Liver (tissue), 9 donors: ENCODE measurements around the gene WFIKKN2. TPM values are rescaled to one million over a fixed set of nuclear protein-coding genes. Genes with fewer than 3 reads are reported as not detected.

ENCODE experiments used
- DNase-seq: peaks from one replicate; pipeline ENCODE4 v3.0.0-alpha.2; 2017; ENCODE audit warnings: low spot score
- H3K27ac ChIP-seq, 2 donors: one replicate each; pipeline ENCODE4 v1.7.0; 2013; ENCODE audit warnings: inconsistent platforms in 2 of 2, low read length in 2 of 2, control low read depth in 1 of 2, low read depth in 1 of 2, mild to moderate bottlenecking in 1 of 2
- H3K27me3 ChIP-seq, 4 donors: one replicate each; pipeline versions ENCODE4 v1.6.1 to v1.7.0; 2013; ENCODE audit warnings: low read length in 3 of 4, inconsistent platforms in 1 of 4, mild to moderate bottlenecking in 1 of 4, moderate library complexity in 1 of 4; ENCODE audit not compliant: control insufficient read depth in 4 of 4, insufficient read depth in 4 of 4
- H3K36me3 ChIP-seq, 4 donors: one replicate each; pipeline versions ENCODE4 v1.6.1 to v1.7.0; 2013; ENCODE audit warnings: low read length in 3 of 4, mild to moderate bottlenecking in 3 of 4, low read depth in 1 of 4, moderate library complexity in 1 of 4; ENCODE audit not compliant: control insufficient read depth in 4 of 4, insufficient read depth in 3 of 4
- H3K4me1 ChIP-seq, 4 donors: one replicate each; pipeline versions ENCODE4 v1.6.1 to v1.7.0; 2013; ENCODE audit warnings: low read length in 3 of 4, mild to moderate bottlenecking in 3 of 4, moderate library complexity in 1 of 4; ENCODE audit not compliant: control insufficient read depth in 4 of 4, insufficient read depth in 4 of 4
- H3K4me3 ChIP-seq, 3 donors: one replicate each; pipeline versions ENCODE4 v1.6.1 to v1.7.0; 2013; ENCODE audit warnings: low read length in 3 of 3, control low read depth in 1 of 3, low read depth in 1 of 3, mild to moderate bottlenecking in 1 of 3
- H3K9ac ChIP-seq, 2 donors: one replicate each; pipeline ENCODE4 v1.7.0; 2013; ENCODE audit warnings: low read length in 2 of 2, mild to moderate bottlenecking in 2 of 2, moderate library complexity in 2 of 2, control low read depth in 1 of 2, low read depth in 1 of 2
- H3K9me3 ChIP-seq, 4 donors: one replicate each; pipeline versions ENCODE4 v1.6.1 to v1.7.0; 2013; ENCODE audit warnings: low read length in 3 of 4; ENCODE audit not compliant: control insufficient read depth in 4 of 4
- ATF3 ChIP-seq: IDR thresholded peaks from 2 replicates; pipeline ENCODE4 v1.6.1; 2016; ENCODE audit warnings: antibody characterized with exemption
- FOXA1 ChIP-seq: IDR thresholded peaks from 2 replicates; pipeline ENCODE4 v1.6.1; 2016; ENCODE audit warnings: antibody characterized with exemption
- FOXA2 ChIP-seq: IDR thresholded peaks from 2 replicates; pipeline ENCODE4 v1.6.1; 2016; ENCODE audit warnings: antibody characterized with exemption
- GABPA ChIP-seq, 2 donors: IDR thresholded peaks in 1 of 2; conservative IDR thresholded peaks in 1 of 2; 2 replicates each; pipeline ENCODE4 v1.6.1; 2016; ENCODE audit warnings: antibody characterized with exemption in 2 of 2, mild to moderate bottlenecking in 1 of 2, moderate library complexity in 1 of 2
- HNF4A ChIP-seq, 2 donors: conservative IDR thresholded peaks; 2 replicates each; pipeline ENCODE4 v1.6.1; 2016; ENCODE audit warnings: antibody characterized with exemption in 2 of 2, mild to moderate bottlenecking in 2 of 2
- HNF4G ChIP-seq: IDR thresholded peaks from 2 replicates; pipeline ENCODE4 v1.6.1; 2016; ENCODE audit warnings: antibody characterized with exemption
- JUND ChIP-seq, 2 donors: IDR thresholded peaks; 2 replicates each; pipeline ENCODE4 v1.6.1; 2016; ENCODE audit warnings: antibody characterized with exemption in 2 of 2
- MAX ChIP-seq: IDR thresholded peaks from 2 replicates; pipeline ENCODE4 v1.6.1; 2016; ENCODE audit warnings: antibody characterized with exemption
- NR2F2 ChIP-seq: IDR thresholded peaks from 2 replicates; pipeline ENCODE4 v1.6.1; 2016; ENCODE audit warnings: antibody characterized with exemption
- RAD21 ChIP-seq, 2 donors: IDR thresholded peaks; 2 replicates each; pipeline ENCODE4 v1.6.1; 2016; ENCODE audit warnings: antibody characterized with exemption in 2 of 2, mild to moderate bottlenecking in 2 of 2
- REST ChIP-seq: IDR thresholded peaks from 2 replicates; pipeline ENCODE4 v1.6.1; 2016; ENCODE audit warnings: antibody characterized with exemption, mild to moderate bottlenecking
- RXRA ChIP-seq, 2 donors: IDR thresholded peaks; 2 replicates each; pipeline ENCODE4 v1.6.1; 2017 to 2018; ENCODE audit warnings: antibody characterized with exemption in 2 of 2, mild to moderate bottlenecking in 1 of 2
- SP1 ChIP-seq: IDR thresholded peaks from 2 replicates; pipeline ENCODE4 v1.6.1; 2018; ENCODE audit warnings: antibody characterized with exemption, mild to moderate bottlenecking
- TAF1 ChIP-seq: conservative IDR thresholded peaks from 2 replicates; pipeline ENCODE4 v1.6.1; 2016; ENCODE audit warnings: antibody characterized with exemption, mild to moderate bottlenecking
- ZBTB33 ChIP-seq: IDR thresholded peaks from 2 replicates; pipeline ENCODE4 v1.6.1; 2016; ENCODE audit warnings: antibody characterized with exemption
- WGBS: extraction: QIAGEN DNeasy Blood & Tissue Kit; methylation state at CpG from one replicate; pipeline ENCODE4 v1.1.7; 2013; 5-methylcytosine and 5-hydroxymethylcytosine counted together
- polyA plus RNA-seq, 2 donors: library from polyadenylated mRNA; stranded (reverse) in 1 of 2; unstranded in 1 of 2; fragments of 200-250 nt in 1 of 2; fragments of >200 nt in 1 of 2; fragmentation: Nextera tagmentation in 1 of 2; extraction: Ambion mirVana in 1 of 2; gene quantifications; one replicate each; pipeline versions ENCODE4 v1.2.1 to v1.2.3, GENCODE V29; 2013 to 2015
- total RNA-seq, 2 donors: library from RNA; depleted of rRNA; stranded (reverse); fragments of >200 nt; gene quantifications; one replicate each; pipeline ENCODE4 v1.2.3, GENCODE V29; 2014
- donor health status: healthy.
- donor health status: healthy.
- donor health status: healthy.
- donor health status: healthy.
- donor health status: healthy.

Gene WFIKKN2
- total and polyA plus RNA-seq, 4 donors: 0.02 to 0.19 (median 0.07) TPM; not detected in 1

- Histone ChIP-seq H3K36me3 (no peaks in the 10 kb centered on the region), H3K27ac (no peak overlapping the region), H3K27me3 (no peaks in the 10 kb centered on the region), H3K9ac (no peak overlapping the region), H3K9me3 (no peaks in the 10 kb centered on the region), H3K4me1 (peaks cover 6 to 28% (median 16%) of the 10 kb centered on the region in 4 donors), H3K4me3 (no peak overlapping the region)
- DNase-seq: no peak
- TF ChIP-seq HNF4G (no peak), TAF1 (no peak), RXRA (IDR thresholded peaks at IDR 0.05) (no peak), JUND (IDR thresholded peaks at IDR 0.05) (no peak), FOXA1 (no peak), ZBTB33 (no peak), FOXA2 (no peak), HNF4A (conservative IDR thresholded peaks at IDR 0.05) (no peak)
- 94% methylated on average over 9 of the region's 9 CpGs for WGBS
These were observed 35.8 kb upstream of the WFIKKN2 start for GRCh38 chr17:50799582-50799981.

GRCh38 chr17:50800196-50800700 lies 35.1 kb upstream of the WFIKKN2 start:
- WGBS: 93% methylated on average over 12 of the region's 12 CpGs
- no peak overlapping the region for H3K9ac ChIP-seq
- no peaks in the 10 kb centered on the region for H3K36me3 ChIP-seq
- H3K9me3 ChIP-seq: no peaks in the 10 kb centered on the region
- no peaks in the 10 kb centered on the region for H3K27me3 ChIP-seq
- no peak overlapping the region for H3K27ac ChIP-seq
- H3K4me1 ChIP-seq: peaks cover 6 to 29% (median 16%) of the 10 kb centered on the region in 4 donors
- DNase-seq: no peak
- no peak overlapping the region for H3K4me3 ChIP-seq
- TF ChIP-seq ATF3: no peak
- TF ChIP-seq REST: no peak
- TF ChIP-seq SP1: no peak
- TF ChIP-seq RAD21 (IDR thresholded peaks at IDR 0.05): no peak
- TF ChIP-seq NR2F2: no peak
- TF ChIP-seq FOXA1: no peak
- TF ChIP-seq ZBTB33: no peak
- TF ChIP-seq GABPA (IDR thresholded peaks at IDR 0.05 in 1 of 2, conservative IDR thresholded peaks at IDR 0.05 in 1 of 2): no peak
- TF ChIP-seq HNF4A (conservative IDR thresholded peaks at IDR 0.05): no peak
- TF ChIP-seq TAF1: no peak
- no peak for TF ChIP-seq MAX
- TF ChIP-seq RXRA (IDR thresholded peaks at IDR 0.05): no peak
